ENCODE results near the gene PLOD1. TPM values are rescaled to one million over a fixed set of nuclear protein-coding genes. Genes with fewer than 3 reads are reported as not detected.

PLOD1 gene
- total RNA-seq, 1 donor from 2014 or later = 113 TPM

DNA sequence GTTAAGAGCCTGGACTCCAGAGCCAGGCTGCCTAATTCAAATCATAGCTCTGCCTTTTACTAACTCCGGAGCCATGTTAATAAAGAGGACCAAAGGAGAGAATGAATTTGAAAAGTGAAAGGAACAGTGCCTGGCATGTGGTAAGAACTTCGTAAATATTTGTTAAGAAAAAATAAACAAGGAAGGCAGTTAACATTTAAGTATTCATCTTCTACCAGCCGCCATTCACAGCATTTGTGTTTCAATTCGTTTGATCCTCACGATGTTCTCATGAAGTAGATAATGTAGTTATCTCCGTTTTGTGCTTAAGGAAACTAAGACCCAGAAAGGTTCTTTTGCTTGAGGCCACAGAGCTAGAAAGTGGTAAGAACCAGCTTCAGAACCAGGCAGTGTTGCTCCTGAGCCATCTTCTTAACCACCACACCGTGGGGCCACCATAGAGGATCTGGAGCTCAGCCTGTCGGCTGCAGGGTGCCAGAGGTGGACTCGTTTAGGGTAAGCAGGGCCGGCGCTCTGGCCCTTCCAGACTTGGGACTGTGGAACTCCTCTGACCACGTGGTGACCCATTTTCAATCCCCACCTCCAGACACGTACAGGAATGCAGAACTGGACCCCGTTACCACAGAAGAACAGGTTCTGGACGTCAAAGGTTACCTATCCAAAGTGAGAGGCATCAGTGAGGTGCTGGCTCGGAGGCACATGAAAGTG lies 57.6 kb downstream of the PLOD1 start:
- TF ChIP-seq, protein P1, sequence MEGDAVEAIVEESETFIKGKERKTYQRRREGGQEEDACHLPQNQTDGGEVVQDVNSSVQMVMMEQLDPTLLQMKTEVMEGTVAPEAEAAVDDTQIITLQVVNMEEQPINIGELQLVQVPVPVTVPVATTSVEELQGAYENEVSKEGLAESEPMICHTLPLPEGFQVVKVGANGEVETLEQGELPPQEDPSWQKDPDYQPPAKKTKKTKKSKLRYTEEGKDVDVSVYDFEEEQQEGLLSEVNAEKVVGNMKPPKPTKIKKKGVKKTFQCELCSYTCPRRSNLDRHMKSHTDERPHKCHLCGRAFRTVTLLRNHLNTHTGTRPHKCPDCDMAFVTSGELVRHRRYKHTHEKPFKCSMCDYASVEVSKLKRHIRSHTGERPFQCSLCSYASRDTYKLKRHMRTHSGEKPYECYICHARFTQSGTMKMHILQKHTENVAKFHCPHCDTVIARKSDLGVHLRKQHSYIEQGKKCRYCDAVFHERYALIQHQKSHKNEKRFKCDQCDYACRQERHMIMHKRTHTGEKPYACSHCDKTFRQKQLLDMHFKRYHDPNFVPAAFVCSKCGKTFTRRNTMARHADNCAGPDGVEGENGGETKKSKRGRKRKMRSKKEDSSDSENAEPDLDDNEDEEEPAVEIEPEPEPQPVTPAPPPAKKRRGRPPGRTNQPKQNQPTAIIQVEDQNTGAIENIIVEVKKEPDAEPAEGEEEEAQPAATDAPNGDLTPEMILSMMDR (IDR thresholded peaks at IDR 0.05; ENCODE audit: partially characterized antibody, unreplicated experiment) = no peak
- Mint-ChIP-seq H3K9me3 (ENCODE audit: unreplicated experiment) (no peaks in the 10 kb centered on the region), H3K36me3 (ENCODE audit: unreplicated experiment) (no peaks in the 10 kb centered on the region), H3K27me3 (ENCODE audit: unreplicated experiment) (no peaks in the 10 kb centered on the region), H3K4me1 (ENCODE audit: low read depth, unreplicated experiment) (no peaks in the 10 kb centered on the region), H3K27ac (ENCODE audit: unreplicated experiment) (no peak overlapping the region), H3K4me3 (ENCODE audit: unreplicated experiment) (no peak overlapping the region)
- DNase-seq = no peak

DNA sequence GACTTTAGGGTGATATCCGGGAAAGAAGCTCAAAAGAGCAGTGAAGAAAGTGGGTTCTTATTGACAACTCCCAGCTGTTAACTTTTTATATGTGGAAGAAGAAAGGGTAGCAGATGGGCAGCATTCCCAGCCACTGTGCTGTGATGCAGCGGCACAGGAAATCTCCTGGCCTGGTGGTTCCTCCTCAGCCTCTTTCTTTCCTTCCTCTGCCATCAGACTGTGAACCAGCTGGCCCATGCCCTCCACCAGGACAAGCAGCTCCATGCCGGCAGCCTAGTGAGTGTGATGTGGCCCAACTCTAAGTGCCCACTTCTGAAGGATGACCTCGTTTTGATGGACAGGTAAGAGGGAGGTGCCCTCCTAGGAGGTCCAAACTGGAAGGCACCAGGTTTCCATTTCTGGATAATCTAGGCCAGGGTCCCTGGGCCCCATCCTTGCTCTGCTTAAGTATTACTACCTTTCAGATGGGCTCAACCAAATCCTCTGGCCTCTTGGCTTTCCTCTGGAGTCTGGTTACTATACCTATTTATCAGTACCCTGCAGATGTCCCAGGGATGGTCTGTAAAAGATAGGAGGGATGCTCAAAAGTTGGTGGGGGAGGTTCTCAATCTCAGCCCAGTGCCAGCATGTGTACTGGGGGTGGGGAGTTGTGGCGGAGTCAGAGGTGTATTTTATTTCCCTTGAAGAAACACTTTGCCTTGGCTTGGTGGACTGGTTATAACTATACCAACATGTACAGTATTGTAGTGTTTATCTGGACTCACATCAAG lies 62.7 kb downstream of the PLOD1 start:
- Mint-ChIP-seq H3K9me3 (ENCODE audit: unreplicated experiment) (no peaks in the 10 kb centered on the region), H3K4me3 (ENCODE audit: unreplicated experiment) (no peak overlapping the region), H3K27ac (ENCODE audit: unreplicated experiment) (no peak overlapping the region), H3K27me3 (ENCODE audit: unreplicated experiment) (no peaks in the 10 kb centered on the region), H3K36me3 (ENCODE audit: unreplicated experiment) (no peaks in the 10 kb centered on the region), H3K4me1 (ENCODE audit: low read depth, unreplicated experiment) (no peaks in the 10 kb centered on the region)
- TF ChIP-seq, protein P1 (IDR thresholded peaks at IDR 0.05; ENCODE audit: partially characterized antibody, unreplicated experiment) = no peak
- no peak for DNase-seq

DNA sequence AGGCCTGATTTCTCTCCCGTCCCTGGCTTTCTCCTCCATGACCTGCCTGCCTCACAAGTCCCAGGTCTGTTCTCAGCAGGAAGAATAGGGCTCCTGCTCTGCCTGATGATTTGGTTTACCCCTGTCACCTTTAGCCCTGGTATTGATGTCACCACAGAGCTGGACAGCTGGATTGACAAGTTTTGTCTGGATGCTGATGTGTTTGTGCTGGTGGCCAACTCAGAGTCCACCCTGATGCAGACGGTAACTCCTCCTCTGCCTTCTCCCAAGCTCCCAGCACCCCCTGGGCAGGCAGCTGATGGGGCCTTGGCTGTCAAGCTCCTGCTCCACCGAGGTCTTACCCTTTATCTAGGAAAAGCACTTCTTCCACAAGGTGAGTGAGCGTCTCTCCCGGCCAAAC lies 64.1 kb downstream of the PLOD1 start:
- DNase-seq = no peak
- H3K4me3 Mint-ChIP-seq (ENCODE audit: unreplicated experiment) = no peak overlapping the region
- H3K27me3 Mint-ChIP-seq (ENCODE audit: unreplicated experiment) = no peaks in the 10 kb centered on the region
- TF ChIP-seq, protein P1 (IDR thresholded peaks at IDR 0.05; ENCODE audit: partially characterized antibody, unreplicated experiment) = no peak
- no peaks in the 10 kb centered on the region for H3K9me3 Mint-ChIP-seq (ENCODE audit: unreplicated experiment)
- H3K27ac Mint-ChIP-seq (ENCODE audit: unreplicated experiment) = no peak overlapping the region
- H3K4me1 Mint-ChIP-seq (ENCODE audit: low read depth, unreplicated experiment) = no peaks in the 10 kb centered on the region
- no peaks in the 10 kb centered on the region for H3K36me3 Mint-ChIP-seq (ENCODE audit: unreplicated experiment)

GRCh38 chr1:11999236-11999635 lies 64.7 kb downstream of the PLOD1 start:
- no peaks in the 10 kb centered on the region for H3K27me3 Mint-ChIP-seq (ENCODE audit: unreplicated experiment)
- DNase-seq = no peak
- H3K36me3 Mint-ChIP-seq (ENCODE audit: unreplicated experiment) = no peaks in the 10 kb centered on the region
- TF ChIP-seq, protein P1 (IDR thresholded peaks at IDR 0.05; ENCODE audit: partially characterized antibody, unreplicated experiment) = no peak
- no peak overlapping the region for H3K4me3 Mint-ChIP-seq (ENCODE audit: unreplicated experiment)
- no peaks in the 10 kb centered on the region for H3K4me1 Mint-ChIP-seq (ENCODE audit: low read depth, unreplicated experiment)
- no peak overlapping the region for H3K27ac Mint-ChIP-seq (ENCODE audit: unreplicated experiment)
- H3K9me3 Mint-ChIP-seq (ENCODE audit: unreplicated experiment) = no peaks in the 10 kb centered on the region

Data from glutamatergic neuron (in vitro differentiated cells).